GM23248 (cell line): ENCODE data around the gene CCDC158. TPM values are rescaled to one million over a fixed set of nuclear protein-coding genes. Genes with fewer than 3 reads are reported as not detected.

Source experiments
- DNase-seq: peaks from one replicate; pipeline ENCODE4 v3.0.0-alpha.2; 2015
- H2AFZ ChIP-seq: fragments of 200-600 bp; sonication (generic); 2 replicates; pipeline ENCODE4 v1.6.1; 2016; ENCODE audit warnings: antibody characterized with exemption
- H3F3A ChIP-seq: fragments of 200-600 bp; sonication (generic); 2 replicates; pipeline ENCODE4 v1.6.1; 2016; ENCODE audit warnings: mild to moderate bottlenecking, antibody characterized with exemption, mixed run types; ENCODE audit not compliant: insufficient read depth
- H3K27ac ChIP-seq: fragments of 200-600 bp; sonication (generic); 2 replicates; pipeline ENCODE4 v1.5.1; 2016; ENCODE audit warnings: mild to moderate bottlenecking
- H3K27me3 ChIP-seq: fragments of 200-600 bp; sonication (generic); replicated peaks from 2 replicates; pipeline ENCODE4 v1.6.1; 2016; ENCODE audit warnings: mild to moderate bottlenecking; ENCODE audit not compliant: insufficient read depth
- H3K36me3 ChIP-seq: fragments of 200-600 bp; sonication (generic); 2 replicates; pipeline ENCODE4 v1.6.1; 2016; ENCODE audit warnings: low read depth, mild to moderate bottlenecking
- H3K4me1 ChIP-seq: fragments of 200-600 bp; sonication (generic); 2 replicates; pipeline ENCODE4 v1.6.1; 2016; ENCODE audit warnings: mild to moderate bottlenecking; ENCODE audit not compliant: insufficient read depth
- H3K4me2 ChIP-seq: fragments of 200-600 bp; sonication (generic); one replicate; pipeline ENCODE4 v1.6.1; 2016; ENCODE audit warnings: mild to moderate bottlenecking; ENCODE audit not compliant: unreplicated experiment
- H3K4me3 ChIP-seq: fragments of 200-600 bp; sonication (generic); 2 replicates; pipeline ENCODE4 v1.5.1; 2016; ENCODE audit warnings: mild to moderate bottlenecking
- H3K79me2 ChIP-seq: fragments of 200-600 bp; sonication (generic); 2 replicates; pipeline ENCODE4 v1.6.1; 2016; ENCODE audit warnings: mild to moderate bottlenecking; ENCODE audit not compliant: insufficient read depth
- H3K9ac ChIP-seq: fragments of 200-600 bp; sonication (generic); 2 replicates; pipeline ENCODE4 v1.6.1; 2016; ENCODE audit warnings: mild to moderate bottlenecking
- H3K9me2 ChIP-seq: fragments of 200-600 bp; sonication (generic); 2 replicates; pipeline ENCODE4 v1.6.1; 2016; ENCODE audit warnings: mixed run types, mild to moderate bottlenecking, moderate library complexity; ENCODE audit not compliant: insufficient read depth
- H3K9me3 ChIP-seq: fragments of 200-600 bp; sonication (generic); one replicate; pipeline ENCODE4 v1.6.1; 2017; ENCODE audit warnings: low read depth
- H4K20me1 ChIP-seq: fragments of 200-600 bp; sonication (generic); 2 replicates; pipeline ENCODE4 v1.6.0; 2016; ENCODE audit not compliant: insufficient read depth
- EZH2 ChIP-seq: fragments of 200-600 bp; sonication (generic); IDR thresholded peaks from 2 replicates; pipeline ENCODE4 v1.6.1; 2018; ENCODE audit warnings: antibody characterized with exemption, mild to moderate bottlenecking; ENCODE audit not compliant: insufficient read depth, poor library complexity, severe bottlenecking
- EZH2phosphoT487 ChIP-seq: fragments of 200-600 bp; sonication (generic); IDR thresholded peaks from 2 replicates; pipeline ENCODE4 v1.6.1; 2018; ENCODE audit warnings: antibody characterized with exemption, moderate library complexity, mild to moderate bottlenecking, low read depth; ENCODE audit not compliant: insufficient read depth
- WGBS, 2 experiments: methylation state at CpG; one replicate each; pipeline ENCODE4 v1.1.6; 2015 to 2017; ENCODE audit warnings: low lambda C conversion rate in 2 of 2, low coverage in 1 of 2; ENCODE audit errors: missing lambda C conversion rate in 2 of 2; 5-methylcytosine and 5-hydroxymethylcytosine counted together
- in situ Hi-C: fragments of 300-500 bp; cut with MboI; formaldehyde crosslinking; loops from 2 replicates; pipeline ENCODE4 v1.15.0; 2020
- polyA plus RNA-seq: library from polyadenylated mRNA; unstranded; fragments of >200 nt; fragmentation: Nextera tagmentation; extraction: Ambion mirVana; gene quantifications from 2 replicates; pipeline ENCODE4 v1.2.1, GENCODE V29; 2016
- total RNA-seq: library from RNA; depleted of rRNA; stranded (reverse); fragments of >200 nt; shearing (Covaris generic); gene quantifications from 2 replicates; pipeline ENCODE4 v1.2.3, GENCODE V29; 2014

Gene CCDC158
- total and polyA plus RNA-seq, 2 experiments from 2014 or later: 0.14 TPM; not detected in 1

DNA sequence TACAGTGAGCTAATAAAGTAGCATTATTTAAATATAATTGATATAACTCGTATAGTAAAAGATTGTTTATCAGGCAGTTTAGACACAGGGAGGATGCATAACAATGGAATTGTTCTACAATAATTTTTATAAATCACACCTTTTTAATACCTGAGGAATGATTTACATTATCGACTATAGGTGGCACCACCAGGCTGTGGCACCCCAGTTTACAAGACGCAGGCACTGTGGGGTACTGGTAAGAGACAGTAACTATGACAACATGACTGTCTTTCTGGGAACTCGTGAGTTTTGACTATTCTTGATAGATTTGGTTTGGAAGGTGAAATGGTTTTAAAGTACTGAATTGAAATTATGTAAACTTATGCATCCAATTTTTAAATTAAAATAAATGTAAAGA, 141.5 kb downstream of the CCDC158 start:
- H3K9ac ChIP-seq: no peak overlapping the region
- H3K36me3 ChIP-seq: no peaks in the 10 kb centered on the region
- H3K9me2 ChIP-seq: no peaks in the 10 kb centered on the region
- H2AFZ ChIP-seq: no peak overlapping the region
- no peaks in the 10 kb centered on the region for H3F3A ChIP-seq
- no peak overlapping the region for H3K4me3 ChIP-seq
- 62 to 64% methylated on average over 4 of the region's 4 CpGs for WGBS, 2 experiments
- in situ Hi-C loops: no loop called here
- no peaks in the 10 kb centered on the region for H3K4me1 ChIP-seq
- TF ChIP-seq EZH2phosphoT487 (no peak), EZH2 (no peak)
- peaks cover 11% of the 10 kb centered on the region; the same call in 1 of the 2 replicates for H3K27me3 ChIP-seq
- no peak overlapping the region for H3K27ac ChIP-seq
- no peak overlapping the region for H3K4me2 ChIP-seq
- H3K79me2 ChIP-seq: no peaks in the 10 kb centered on the region
- DNase-seq: no peak
- H3K9me3 ChIP-seq: no peaks in the 10 kb centered on the region
- no peaks in the 10 kb centered on the region for H4K20me1 ChIP-seq

- H3K27ac ChIP-seq: no peak overlapping the region
- 44 to 63% methylated on average over 1 of the region's 1 CpG for WGBS, 2 experiments
- H2AFZ ChIP-seq: no peak overlapping the region
- no peak overlapping the region for H3K4me2 ChIP-seq
- H3F3A ChIP-seq: no peaks in the 10 kb centered on the region
- H3K79me2 ChIP-seq: no peaks in the 10 kb centered on the region
- H4K20me1 ChIP-seq: no peaks in the 10 kb centered on the region
- DNase-seq: no peak
- H3K36me3 ChIP-seq: no peaks in the 10 kb centered on the region
- H3K9me2 ChIP-seq: no peaks in the 10 kb centered on the region
- H3K9ac ChIP-seq: no peak overlapping the region
- in situ Hi-C loops: no loop called here
- H3K27me3 ChIP-seq: peaks cover 11% of the 10 kb centered on the region; the same call in 1 of the 2 replicates
- no peaks in the 10 kb centered on the region for H3K9me3 ChIP-seq
- H3K4me1 ChIP-seq: no peaks in the 10 kb centered on the region
- TF ChIP-seq EZH2phosphoT487 (no peak), EZH2 (no peak)
- no peak overlapping the region for H3K4me3 ChIP-seq
Measured at GRCh38 chr4:76278583-76278982, 142.4 kb downstream of the CCDC158 start.

- 46 to 47% methylated on average over 1 of the region's 1 CpG for WGBS, 2 experiments
- no peak for DNase-seq
- H3K9me3 ChIP-seq: no peaks in the 10 kb centered on the region
- H3K36me3 ChIP-seq: no peaks in the 10 kb centered on the region
- H3K9ac ChIP-seq: no peak overlapping the region
- no peaks in the 10 kb centered on the region for H3K9me2 ChIP-seq
- in situ Hi-C loops: no loop called here
- no peak overlapping the region for H3K4me2 ChIP-seq
- no peak overlapping the region for H2AFZ ChIP-seq
- TF ChIP-seq EZH2 (no peak), EZH2phosphoT487 (no peak)
- H3K4me3 ChIP-seq: no peak overlapping the region
- peaks cover 11% of the 10 kb centered on the region; the same call in 1 of the 2 replicates for H3K27me3 ChIP-seq
- no peaks in the 10 kb centered on the region for H3F3A ChIP-seq
- H3K27ac ChIP-seq: no peak overlapping the region
- H3K4me1 ChIP-seq: no peaks in the 10 kb centered on the region
- H3K79me2 ChIP-seq: no peaks in the 10 kb centered on the region
- H4K20me1 ChIP-seq: no peaks in the 10 kb centered on the region
Measured at GRCh38 chr4:76277667-76278066, 143.3 kb downstream of the CCDC158 start.

GRCh38 chr4:76276813-76277212, 144.1 kb downstream of the CCDC158 start:
- H3K9ac ChIP-seq: no peak overlapping the region
- no peaks in the 10 kb centered on the region for H3K9me2 ChIP-seq
- peaks cover 11% of the 10 kb centered on the region; the same call in 1 of the 2 replicates for H3K27me3 ChIP-seq
- H4K20me1 ChIP-seq: no peaks in the 10 kb centered on the region
- TF ChIP-seq EZH2: no peak
- no peak for TF ChIP-seq EZH2phosphoT487
- no peak overlapping the region for H3K4me3 ChIP-seq
- H3F3A ChIP-seq: no peaks in the 10 kb centered on the region
- no peaks in the 10 kb centered on the region for H3K36me3 ChIP-seq
- no peak overlapping the region for H2AFZ ChIP-seq
- H3K9me3 ChIP-seq: no peaks in the 10 kb centered on the region
- H3K79me2 ChIP-seq: no peaks in the 10 kb centered on the region
- DNase-seq: no peak
- 70 to 79% methylated on average over 9 of the region's 9 CpGs for WGBS, 2 experiments
- H3K4me1 ChIP-seq: no peaks in the 10 kb centered on the region
- H3K27ac ChIP-seq: no peak overlapping the region
- in situ Hi-C loops: no loop called here
- H3K4me2 ChIP-seq: no peak overlapping the region

GRCh38 chr4:76275486-76276124, 145.3 kb downstream of the CCDC158 start:
- H3K79me2 ChIP-seq: no peaks in the 10 kb centered on the region
- in situ Hi-C loops: no loop called here
- no peak overlapping the region for H2AFZ ChIP-seq
- no peak overlapping the region for H3K27ac ChIP-seq
- 60 to 64% methylated on average over 3 of the region's 3 CpGs for WGBS, 2 experiments
- no peak overlapping the region for H3K4me2 ChIP-seq
- H3F3A ChIP-seq: no peaks in the 10 kb centered on the region
- H3K27me3 ChIP-seq: peaks cover 11% of the 10 kb centered on the region; the same call in 1 of the 2 replicates
- no peak overlapping the region for H3K9ac ChIP-seq
- H3K4me3 ChIP-seq: no peak overlapping the region
- no peaks in the 10 kb centered on the region for H4K20me1 ChIP-seq
- no peaks in the 10 kb centered on the region for H3K9me2 ChIP-seq
- H3K36me3 ChIP-seq: no peaks in the 10 kb centered on the region
- DNase-seq: no peak
- TF ChIP-seq EZH2 (no peak), EZH2phosphoT487 (no peak)
- no peaks in the 10 kb centered on the region for H3K9me3 ChIP-seq
- H3K4me1 ChIP-seq: no peaks in the 10 kb centered on the region
